Osteocyte (in vitro differentiated cells): ENCODE data around the gene ZSCAN5C. TPM values are rescaled to one million over a fixed set of nuclear protein-coding genes. Genes with fewer than 3 reads are reported as not detected.
A peak's percentile ranks its signal among the peaks of the same experiment; 100 is the strongest.
"Not testable (repeated sequence)": the region's sequence is repeated elsewhere in the genome, so short reads cannot be mapped to it uniquely, and the experiment has no call there.

Source experiments
- DNase-seq: peaks from one replicate; pipeline ENCODE4 v3.0.0; 2021; ENCODE audit warnings: mixed read lengths; ENCODE audit not compliant: unreplicated experiment; ENCODE audit errors: extremely low spot score
- H3K27ac Mint-ChIP-seq: one replicate; pipeline ENCODE4 v1.8.0; 2021; ENCODE audit warnings: mild to moderate bottlenecking, mixed read lengths; ENCODE audit not compliant: unreplicated experiment
- H3K27me3 Mint-ChIP-seq: one replicate; pipeline ENCODE4 v1.8.0; 2021; ENCODE audit warnings: mixed read lengths; ENCODE audit not compliant: unreplicated experiment
- H3K36me3 Mint-ChIP-seq: one replicate; pipeline ENCODE4 v1.8.0; 2021; ENCODE audit warnings: mixed read lengths; ENCODE audit not compliant: unreplicated experiment
- H3K4me1 Mint-ChIP-seq: one replicate; pipeline ENCODE4 v1.8.0; 2021; ENCODE audit warnings: mixed read lengths; ENCODE audit not compliant: unreplicated experiment
- H3K4me3 Mint-ChIP-seq: one replicate; pipeline ENCODE4 v1.8.0; 2021; ENCODE audit warnings: mild to moderate bottlenecking, moderate library complexity, mixed read lengths; ENCODE audit not compliant: unreplicated experiment
- H3K9me3 Mint-ChIP-seq: one replicate; pipeline ENCODE4 v1.8.0; 2021; ENCODE audit warnings: mixed read lengths; ENCODE audit not compliant: unreplicated experiment
- total RNA-seq: library from RNA; stranded (reverse); gene quantifications from 2 replicates; pipeline ENCODE4 v1.2.1, GENCODE V29; 2021
- TF ChIP-seq, protein P1 (sequence below): fragments of 200-600 bp; sonication (generic); IDR thresholded peaks from 2 replicates; pipeline ENCODE4 v1.5.0; 2021; ENCODE audit warnings: antibody characterized with exemption, mild to moderate bottlenecking, moderate library complexity

Gene ZSCAN5C
- total RNA-seq, 1 donor from 2014 or later: not detected

DNA sequence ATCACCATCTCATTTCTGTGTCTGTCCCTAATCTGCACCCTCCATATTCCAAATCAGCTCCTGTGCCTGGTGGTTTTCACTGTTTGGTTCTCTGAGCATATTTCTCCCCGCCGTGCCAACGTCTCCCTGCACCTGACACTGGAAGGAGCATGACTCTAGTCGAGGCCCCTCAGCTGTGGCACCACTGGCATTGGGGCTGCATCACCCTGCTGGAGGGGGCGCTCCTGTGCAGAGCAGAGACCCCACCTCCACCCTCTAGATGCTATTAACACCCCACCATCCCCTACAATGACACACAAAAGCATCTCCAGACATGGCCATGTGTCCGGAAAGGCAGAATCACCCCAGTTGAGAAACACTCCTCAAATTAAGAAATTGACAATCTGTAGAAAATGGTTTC, 20.8 kb downstream of the ZSCAN5C start:
- H3K9me3 Mint-ChIP-seq: no peaks in the 10 kb centered on the region
- no peak overlapping the region for H3K27ac Mint-ChIP-seq
- peaks cover 14% of the 10 kb centered on the region for H3K36me3 Mint-ChIP-seq
- no peaks in the 10 kb centered on the region for H3K27me3 Mint-ChIP-seq
- no peaks in the 10 kb centered on the region for H3K4me1 Mint-ChIP-seq
- no peak for DNase-seq
- TF ChIP-seq, protein P1, sequence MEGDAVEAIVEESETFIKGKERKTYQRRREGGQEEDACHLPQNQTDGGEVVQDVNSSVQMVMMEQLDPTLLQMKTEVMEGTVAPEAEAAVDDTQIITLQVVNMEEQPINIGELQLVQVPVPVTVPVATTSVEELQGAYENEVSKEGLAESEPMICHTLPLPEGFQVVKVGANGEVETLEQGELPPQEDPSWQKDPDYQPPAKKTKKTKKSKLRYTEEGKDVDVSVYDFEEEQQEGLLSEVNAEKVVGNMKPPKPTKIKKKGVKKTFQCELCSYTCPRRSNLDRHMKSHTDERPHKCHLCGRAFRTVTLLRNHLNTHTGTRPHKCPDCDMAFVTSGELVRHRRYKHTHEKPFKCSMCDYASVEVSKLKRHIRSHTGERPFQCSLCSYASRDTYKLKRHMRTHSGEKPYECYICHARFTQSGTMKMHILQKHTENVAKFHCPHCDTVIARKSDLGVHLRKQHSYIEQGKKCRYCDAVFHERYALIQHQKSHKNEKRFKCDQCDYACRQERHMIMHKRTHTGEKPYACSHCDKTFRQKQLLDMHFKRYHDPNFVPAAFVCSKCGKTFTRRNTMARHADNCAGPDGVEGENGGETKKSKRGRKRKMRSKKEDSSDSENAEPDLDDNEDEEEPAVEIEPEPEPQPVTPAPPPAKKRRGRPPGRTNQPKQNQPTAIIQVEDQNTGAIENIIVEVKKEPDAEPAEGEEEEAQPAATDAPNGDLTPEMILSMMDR: no peak
- no peak overlapping the region for H3K4me3 Mint-ChIP-seq

DNA sequence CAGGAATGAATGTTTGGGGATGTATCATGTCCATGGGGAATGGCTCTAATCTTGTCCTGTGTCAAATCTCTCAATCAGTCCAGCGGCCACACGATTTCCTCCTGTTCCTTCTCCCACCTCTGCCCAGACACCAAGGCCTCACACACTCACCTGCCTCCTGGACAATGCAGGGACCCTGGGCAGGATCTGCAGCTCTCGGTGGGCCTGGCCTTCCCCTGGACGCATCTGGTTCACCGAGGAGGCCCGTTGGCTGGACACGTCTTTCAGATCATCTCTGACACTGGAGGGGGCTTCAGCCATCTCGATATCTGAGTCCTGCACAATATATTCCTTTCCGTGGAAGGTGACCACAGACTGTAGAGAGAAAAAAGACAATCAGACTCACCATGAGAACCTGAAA, 21.4 kb downstream of the ZSCAN5C start:
- H3K9me3 Mint-ChIP-seq: no peaks in the 10 kb centered on the region
- peaks cover 14% of the 10 kb centered on the region for H3K36me3 Mint-ChIP-seq
- TF ChIP-seq, protein P1: no peak
- no peak overlapping the region for H3K4me3 Mint-ChIP-seq
- H3K4me1 Mint-ChIP-seq: no peaks in the 10 kb centered on the region
- DNase-seq: no peak
- no peaks in the 10 kb centered on the region for H3K27me3 Mint-ChIP-seq
- no peak overlapping the region for H3K27ac Mint-ChIP-seq

DNA sequence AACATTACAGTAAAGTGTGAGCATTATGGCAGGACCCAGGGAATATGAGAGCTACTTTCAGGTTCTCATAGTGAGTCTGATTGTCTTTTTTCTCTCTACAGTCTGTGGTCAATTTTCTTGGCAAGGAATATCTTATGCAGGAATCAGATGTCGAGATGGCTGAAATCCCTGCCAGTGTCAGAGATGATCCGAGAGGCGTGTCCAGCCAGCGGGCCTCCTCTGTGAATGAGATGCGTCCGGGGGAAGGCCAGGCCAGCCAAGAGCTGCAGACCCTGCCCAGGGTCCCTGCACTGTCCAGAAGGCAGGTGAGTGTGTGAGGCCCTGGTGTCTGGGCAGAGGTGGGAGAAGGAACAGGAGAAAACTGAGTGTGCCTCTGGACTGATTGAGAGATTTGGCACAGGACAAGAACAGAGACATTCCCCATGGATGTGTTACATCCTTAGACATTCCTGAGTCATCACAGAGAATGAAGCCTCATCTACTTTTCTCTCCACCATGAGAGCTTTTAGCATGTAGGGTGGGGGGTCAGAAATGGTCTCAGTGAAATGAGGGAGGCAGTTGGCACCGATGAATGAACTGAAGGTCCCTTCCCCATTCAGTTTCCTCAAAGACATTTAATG, 43.2 kb downstream of the ZSCAN5C start:
- no peak for DNase-seq
- H3K4me3 Mint-ChIP-seq: no peak overlapping the region
- H3K27me3 Mint-ChIP-seq: no peaks in the 10 kb centered on the region
- no peak overlapping the region for H3K27ac Mint-ChIP-seq
- H3K9me3 Mint-ChIP-seq: peaks cover 17% of the 10 kb centered on the region
- no peaks in the 10 kb centered on the region for H3K4me1 Mint-ChIP-seq
- TF ChIP-seq, protein P1: no peak
- H3K36me3 Mint-ChIP-seq: no peaks in the 10 kb centered on the region

DNA sequence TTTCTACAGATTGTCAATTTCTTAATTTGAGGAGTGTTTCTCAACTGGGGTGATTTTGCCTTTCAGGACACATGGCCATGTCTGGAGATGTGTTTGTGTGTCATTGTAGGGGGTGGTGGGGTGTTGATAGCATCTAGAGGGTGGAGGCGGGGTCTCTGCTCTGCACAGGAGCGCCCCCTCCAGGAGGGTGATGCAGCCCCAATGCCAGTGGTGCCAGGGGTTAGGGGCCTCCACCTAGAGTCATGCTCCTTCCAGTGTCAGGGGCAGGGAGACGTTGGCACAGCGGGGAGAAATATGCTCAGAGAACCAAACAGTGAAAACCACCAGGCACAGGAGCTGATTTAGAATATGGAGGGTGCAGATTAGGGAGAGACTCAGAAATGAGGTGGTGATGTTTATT, 43.7 kb downstream of the ZSCAN5C start:
- not testable (repeated sequence) for H3K27ac Mint-ChIP-seq, DNase-seq, H3K4me1 Mint-ChIP-seq, H3K36me3 Mint-ChIP-seq, H3K4me3 Mint-ChIP-seq, H3K27me3 Mint-ChIP-seq
- H3K9me3 Mint-ChIP-seq: peaks cover 17% of the 10 kb centered on the region

DNA sequence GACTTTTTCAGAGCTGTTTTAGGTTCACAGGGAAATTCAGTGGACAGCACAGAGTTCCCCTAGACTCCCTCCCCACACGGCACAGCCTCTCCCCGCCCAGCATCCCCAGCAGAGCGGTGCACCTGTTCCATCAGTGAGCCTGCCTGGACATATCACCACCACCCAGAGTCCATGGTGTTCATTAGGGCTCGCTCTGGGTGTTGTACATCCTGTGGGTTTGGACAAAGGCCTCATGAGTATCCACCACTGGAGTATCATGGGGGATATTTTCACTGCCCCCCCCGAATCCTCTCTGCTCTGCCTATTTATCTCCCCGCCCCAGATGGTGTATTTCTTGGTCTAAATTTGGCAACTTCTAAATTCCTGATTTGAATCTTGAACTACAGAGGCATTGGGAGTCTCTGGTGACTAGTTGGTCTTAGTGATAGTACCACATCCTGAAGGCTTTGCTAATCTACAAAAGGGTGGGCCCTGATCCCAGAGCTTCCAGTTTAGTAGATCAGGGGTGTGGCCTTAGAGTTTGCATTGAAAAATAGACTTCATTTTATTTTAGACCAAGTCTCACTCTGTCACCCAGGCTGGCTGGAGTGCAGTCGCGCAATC, 46.8 kb downstream of the ZSCAN5C start:
- not testable (repeated sequence) for H3K4me3 Mint-ChIP-seq, DNase-seq, H3K27me3 Mint-ChIP-seq, H3K4me1 Mint-ChIP-seq, H3K27ac Mint-ChIP-seq, H3K36me3 Mint-ChIP-seq
- peaks cover 16% of the 10 kb centered on the region for H3K9me3 Mint-ChIP-seq

DNA sequence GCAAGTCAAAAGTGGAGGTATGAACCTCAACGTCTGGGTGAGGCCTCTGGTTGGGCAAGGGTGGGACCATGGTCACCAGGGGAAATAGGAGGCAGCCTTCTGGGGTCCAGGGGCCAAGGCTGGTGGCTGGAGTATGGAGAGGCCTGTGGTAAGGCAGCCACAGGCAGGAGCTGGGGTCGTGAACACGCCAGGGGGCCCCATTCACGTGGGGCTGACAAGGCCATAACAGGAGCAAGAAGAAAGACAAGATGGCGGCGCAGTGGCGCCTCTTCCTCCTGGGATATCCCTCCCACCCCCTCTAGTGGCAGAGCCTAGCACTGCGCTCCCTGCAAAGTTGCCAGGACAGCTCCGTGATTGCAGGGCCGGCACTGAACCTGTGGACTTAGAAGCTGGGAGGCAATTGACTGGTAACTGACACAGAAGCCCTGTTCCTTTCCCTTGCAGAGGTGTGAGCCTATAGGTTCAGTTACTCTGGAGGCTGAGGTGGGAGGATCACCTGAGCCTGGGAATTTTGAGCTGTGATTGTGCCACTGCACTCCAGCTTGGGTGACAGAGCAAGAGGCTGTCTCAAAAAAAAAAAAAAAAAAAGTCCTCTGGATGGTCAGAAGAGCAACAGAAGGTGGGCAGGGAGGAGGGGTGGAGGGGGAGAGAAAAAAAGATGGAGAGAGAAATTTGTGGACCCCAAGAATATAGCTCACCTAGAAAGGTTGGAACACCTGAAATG, 50.8 kb downstream of the ZSCAN5C start:
- peak; percentile 90 for DNase-seq
- H3K4me3 Mint-ChIP-seq: no peak overlapping the region
- H3K27ac Mint-ChIP-seq: peak overlapping the region; percentile 44
- peaks cover 15% of the 10 kb centered on the region for H3K9me3 Mint-ChIP-seq
- H3K36me3 Mint-ChIP-seq: no peaks in the 10 kb centered on the region
- H3K27me3 Mint-ChIP-seq: no peaks in the 10 kb centered on the region
- TF ChIP-seq, protein P1: peak; percentile 68
- no peaks in the 10 kb centered on the region for H3K4me1 Mint-ChIP-seq
